K562 (cell line): Measurements from ENCODE around the gene SERGEF. TPM values are rescaled to one million over a fixed set of nuclear protein-coding genes. Genes with fewer than 3 reads are reported as not detected.

Source experiments
- HNRNPL ChIP-seq: fragments of 200-400 bp; formaldehyde crosslinking; IDR thresholded peaks from 2 replicates; pipeline ENCODE4 v1.6.1; 2017; ENCODE audit warnings: low read depth, mild to moderate bottlenecking, low read length
- NFYB ChIP-seq: IDR thresholded peaks from 2 replicates; pipeline ENCODE4 v1.6.1; 2011; ENCODE audit warnings: mild to moderate bottlenecking, moderate library complexity; ENCODE audit not compliant: insufficient read length; ENCODE audit errors: extremely low read depth
- PURB ChIP-seq: sonication (generic); formaldehyde crosslinking; IDR thresholded peaks from 2 replicates; pipeline ENCODE4 v1.9.0; 2021; ENCODE audit warnings: low read depth, mild to moderate bottlenecking, missing genetic modification reagents
- RHOXF2B ChIP-seq: fragments of 250-450 bp; sonication (Bioruptor Pico); conservative IDR thresholded peaks from 2 replicates; pipeline ENCODE4 v1.5.1; 2021
- ZFP1 ChIP-seq: fragments of 450-650 bp; formaldehyde crosslinking; IDR thresholded peaks from 2 replicates; pipeline ENCODE4 v1.4.0; 2020; ENCODE audit warnings: mild to moderate bottlenecking, mixed read lengths
- ZKSCAN8 ChIP-seq: fragments of 200-800 bp; sonication (Bioruptor generic); IDR thresholded peaks from 2 replicates; pipeline ENCODE4 v1.6.1; 2016; ENCODE audit warnings: missing genetic modification characterization, missing compliant biosample characterization
- polyA plus RNA-seq, 8 experiments: library from polyadenylated mRNA; depleted of rRNA in 4 of 8; stranded (reverse) in 5 of 8; unstranded in 3 of 8; fragments of >200 nt; fragmentation: Nextera tagmentation in 2 of 8; fragmentation: Illumina TruSeq in 1 of 8; extraction: Ambion mirVana in 2 of 8; extraction: Trizol in 1 of 8; gene quantifications; 2 replicates each; pipeline versions ENCODE4 v1.2.1 to v1.2.3, GENCODE V29; 2011 to 2014; ENCODE audit warnings: inconsistent platforms in 1 of 8, missing spikeins in 1 of 8
- total RNA-seq, 7 experiments: library from RNA; depleted of rRNA in 6 of 7; stranded (reverse); fragments of >200 nt in 6 of 7; fragmentation: Illumina TruSeq in 2 of 7; extraction: Trizol in 2 of 7; gene quantifications; 2 replicates each; pipeline versions ENCODE4 v1.2.1 to v1.2.3, GENCODE V29; 2011 to 2021; ENCODE audit warnings: low replicate concordance in 1 of 7
- TF ChIP-seq, protein P1 (sequence below), 2 experiments: fragments of 150-350 bp in 1 of 2; IDR thresholded peaks; 2 replicates each; pipeline ENCODE4 v1.6.1; 2012 to 2016; ENCODE audit warnings: low read depth in 2 of 2, low read length in 2 of 2, mild to moderate bottlenecking in 1 of 2, moderate library complexity in 1 of 2
- TF ChIP-seq, protein P2 (sequence below): fragments of 450-650 bp; formaldehyde crosslinking; conservative IDR thresholded peaks from 2 replicates; pipeline ENCODE4 v1.4.0; 2022; ENCODE audit warnings: mild to moderate bottlenecking, missing genetic modification characterization

SERGEF gene
- total and polyA plus RNA-seq, 9 of the 15 experiments (the other 6 are each of a cell fraction or from before 2014, with no cell fraction given) = 10.2 to 28.0 (median 19.9) TPM

- TF ChIP-seq, protein P1, sequence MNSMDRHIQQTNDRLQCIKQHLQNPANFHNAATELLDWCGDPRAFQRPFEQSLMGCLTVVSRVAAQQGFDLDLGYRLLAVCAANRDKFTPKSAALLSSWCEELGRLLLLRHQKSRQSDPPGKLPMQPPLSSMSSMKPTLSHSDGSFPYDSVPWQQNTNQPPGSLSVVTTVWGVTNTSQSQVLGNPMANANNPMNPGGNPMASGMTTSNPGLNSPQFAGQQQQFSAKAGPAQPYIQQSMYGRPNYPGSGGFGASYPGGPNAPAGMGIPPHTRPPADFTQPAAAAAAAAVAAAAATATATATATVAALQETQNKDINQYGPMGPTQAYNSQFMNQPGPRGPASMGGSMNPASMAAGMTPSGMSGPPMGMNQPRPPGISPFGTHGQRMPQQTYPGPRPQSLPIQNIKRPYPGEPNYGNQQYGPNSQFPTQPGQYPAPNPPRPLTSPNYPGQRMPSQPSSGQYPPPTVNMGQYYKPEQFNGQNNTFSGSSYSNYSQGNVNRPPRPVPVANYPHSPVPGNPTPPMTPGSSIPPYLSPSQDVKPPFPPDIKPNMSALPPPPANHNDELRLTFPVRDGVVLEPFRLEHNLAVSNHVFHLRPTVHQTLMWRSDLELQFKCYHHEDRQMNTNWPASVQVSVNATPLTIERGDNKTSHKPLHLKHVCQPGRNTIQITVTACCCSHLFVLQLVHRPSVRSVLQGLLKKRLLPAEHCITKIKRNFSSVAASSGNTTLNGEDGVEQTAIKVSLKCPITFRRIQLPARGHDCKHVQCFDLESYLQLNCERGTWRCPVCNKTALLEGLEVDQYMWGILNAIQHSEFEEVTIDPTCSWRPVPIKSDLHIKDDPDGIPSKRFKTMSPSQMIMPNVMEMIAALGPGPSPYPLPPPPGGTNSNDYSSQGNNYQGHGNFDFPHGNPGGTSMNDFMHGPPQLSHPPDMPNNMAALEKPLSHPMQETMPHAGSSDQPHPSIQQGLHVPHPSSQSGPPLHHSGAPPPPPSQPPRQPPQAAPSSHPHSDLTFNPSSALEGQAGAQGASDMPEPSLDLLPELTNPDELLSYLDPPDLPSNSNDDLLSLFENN (IDR thresholded peaks at IDR 0.05; ENCODE audit: low read depth in 2 of 2, low read length in 2 of 2) = no peak
- TF ChIP-seq RHOXF2B = no peak
- TF ChIP-seq HNRNPL = no peak
- TF ChIP-seq, protein P2, sequence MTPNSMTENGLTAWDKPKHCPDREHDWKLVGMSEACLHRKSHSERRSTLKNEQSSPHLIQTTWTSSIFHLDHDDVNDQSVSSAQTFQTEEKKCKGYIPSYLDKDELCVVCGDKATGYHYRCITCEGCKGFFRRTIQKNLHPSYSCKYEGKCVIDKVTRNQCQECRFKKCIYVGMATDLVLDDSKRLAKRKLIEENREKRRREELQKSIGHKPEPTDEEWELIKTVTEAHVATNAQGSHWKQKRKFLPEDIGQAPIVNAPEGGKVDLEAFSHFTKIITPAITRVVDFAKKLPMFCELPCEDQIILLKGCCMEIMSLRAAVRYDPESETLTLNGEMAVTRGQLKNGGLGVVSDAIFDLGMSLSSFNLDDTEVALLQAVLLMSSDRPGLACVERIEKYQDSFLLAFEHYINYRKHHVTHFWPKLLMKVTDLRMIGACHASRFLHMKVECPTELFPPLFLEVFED (CRISPR knock-in tag) = no peak
- TF ChIP-seq NFYB = no peak
- no peak for TF ChIP-seq PURB
- no peak for TF ChIP-seq ZFP1 (CRISPR knock-in tag)
- no peak for TF ChIP-seq ZKSCAN8 (CRISPR knock-in tag)
- TF ChIP-seq, all 486 proteins: peak for 0
Observed at GRCh38 chr11:17751558-17751957, 261.3 kb downstream of the SERGEF start (continued).
